GM19099 (cell line): ENCODE measurements around the gene CFAP251.

Experiments
- POLR2A ChIP-seq: IDR thresholded peaks from 3 replicates; pipeline ENCODE4 v1.6.1; 2011; ENCODE audit warnings: low read depth; ENCODE audit not compliant: insufficient read length; ENCODE audit errors: extremely low read depth

Gene CFAP251

GRCh38 chr12:121982950-121983349 lies 64.6 kb downstream of the CFAP251 start:
- TF ChIP-seq POLR2A = no peak

- no peak for TF ChIP-seq POLR2A
Measured at GRCh38 chr12:121983536-121984210, 65.3 kb downstream of the CFAP251 start.

- no peak for TF ChIP-seq POLR2A
Measured at GRCh38 chr12:121986489-121987245, 68.3 kb downstream of the CFAP251 start.

GRCh38 chr12:121989276-121990113 lies 71.1 kb downstream of the CFAP251 start:
- TF ChIP-seq POLR2A = no peak

GRCh38 chr12:121990114-121990647 lies 71.8 kb downstream of the CFAP251 start:
- no peak for TF ChIP-seq POLR2A

GRCh38 chr12:121990692-121991603 lies 72.6 kb downstream of the CFAP251 start:
- TF ChIP-seq POLR2A = peak; percentile 27

- peak; percentile 21 for TF ChIP-seq POLR2A
Measured at GRCh38 chr12:121992059-121992879, 73.9 kb downstream of the CFAP251 start.

- TF ChIP-seq POLR2A = no peak
Measured at GRCh38 chr12:121996050-121996944, 77.9 kb downstream of the CFAP251 start.

- no peak for TF ChIP-seq POLR2A
Measured at GRCh38 chr12:121996945-121997612, 78.7 kb downstream of the CFAP251 start.

GRCh38 chr12:122001466-122002209 lies 83.2 kb downstream of the CFAP251 start:
- no peak for TF ChIP-seq POLR2A

GRCh38 chr12:122003651-122004611 lies 85.5 kb downstream of the CFAP251 start:
- no peak for TF ChIP-seq POLR2A
